ENCODE measurements around the gene BAG5. TPM values are rescaled to one million over a fixed set of nuclear protein-coding genes. Genes with fewer than 3 reads are reported as not detected.

The BAG5 gene
- total and polyA plus RNA-seq, 2 of the 4 experiments (the other 2 are of a cell fraction): 6.7 to 22.2 TPM

DNA sequence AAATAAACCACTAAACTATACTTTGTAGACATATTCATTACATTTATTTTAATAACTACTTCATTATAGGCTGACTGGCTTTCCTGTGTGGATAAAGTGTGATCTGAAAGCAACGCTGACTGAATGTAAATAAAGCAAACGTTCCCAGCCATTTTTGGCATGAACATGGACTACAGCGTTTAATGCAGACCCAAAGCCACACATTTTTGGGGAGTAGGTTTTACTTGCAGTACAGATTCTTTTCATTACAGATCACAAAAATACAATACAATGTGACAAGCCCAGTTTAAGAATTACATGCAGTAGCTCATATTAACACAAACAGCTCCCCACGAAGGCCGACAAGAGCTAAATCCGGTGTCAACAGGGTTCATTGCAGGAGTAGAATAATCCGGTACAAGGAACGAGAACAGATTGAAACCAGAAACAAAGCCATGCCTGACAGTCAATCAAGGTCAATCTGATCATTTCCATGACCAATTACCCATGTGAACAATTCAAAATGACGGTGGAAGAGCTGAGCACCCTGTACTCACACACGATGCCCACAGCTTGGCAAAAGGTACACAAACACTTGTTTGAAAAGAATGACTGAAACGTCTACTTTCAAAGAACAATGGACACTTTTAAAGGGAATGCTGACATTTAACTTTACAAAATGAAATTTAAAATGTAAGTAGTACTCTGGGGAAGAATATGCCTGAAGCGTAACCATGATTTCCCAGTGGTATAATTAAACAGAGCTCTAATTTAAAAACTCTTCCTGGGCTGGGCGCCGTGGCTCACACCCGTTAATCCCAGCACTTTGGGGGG, 5.3 kb downstream of the BAG5 start:
- H3K23ac ChIP-seq (ENCODE audit: low read depth, low read length): peak overlapping the region; percentile 85
- no peaks in the 10 kb centered on the region for H3K27me3 ChIP-seq (ENCODE audit: control insufficient read depth, insufficient read depth, low read length)
- no peak for DNase-seq
- H4K20me1 ChIP-seq (ENCODE audit: insufficient read depth, low read length): peaks cover 58% of the 10 kb centered on the region
- no TSS peak for BruUV-seq (replicated peaks)
- no peak overlapping the region for H3K4me3 ChIP-seq (ENCODE audit: insufficient read depth, low read depth, low read length)
- peak overlapping the region in 1 of 2 experiments; percentile 47; a peak in 1 of 4 replicates for H4K8ac ChIP-seq (ENCODE audit: low read depth in 2 of 2, low read length in 2 of 2)
- no peak overlapping the region for H2AFZ ChIP-seq (replicated peaks; ENCODE audit: low read length, poor library complexity)
- dilution Hi-C loops (cut with HindIII; ENCODE audit: low sequenced_read_pairs, unreplicated experiment): no loop called here
- peak overlapping the region; percentile 10 for H2BK5ac ChIP-seq (ENCODE audit: low read depth, low read length, poor library complexity, severe bottlenecking)
- H3K9ac ChIP-seq (ENCODE audit: low read depth, low read length): no peak overlapping the region
- H3K56ac ChIP-seq (ENCODE audit: extremely low read depth, insufficient read depth, low read length): no peak overlapping the region
- 48% methylated on average over 9 of the region's 15 CpGs; no CpG with 5 or more reads in 1 of the 2 experiments for WGBS, 2 experiments (ENCODE audit: extremely low coverage in 2 of 2, insufficient read length in 1 of 2)
- no peak overlapping the region for H4K91ac ChIP-seq (ENCODE audit: insufficient read depth, low read depth, low read length)
- H2AK5ac ChIP-seq (ENCODE audit: low read depth, low read length): peak overlapping the region; percentile 33; the same call in 1 of the 2 replicates
- H3K79me1 ChIP-seq (ENCODE audit: low read depth in 1 of 2, low read length in 2 of 2): peaks cover 22 to 68% of the 10 kb centered on the region in 2 experiments
- in situ Hi-C loops (cut with MboI; ENCODE audit: low sequenced_read_pairs): no loop called here
- H3K14ac ChIP-seq (replicated peaks; ENCODE audit: low read depth, low read length): peak overlapping the region; percentile 41; the same call in 1 of the 2 replicates
- H2BK20ac ChIP-seq (ENCODE audit: low read depth, low read length): no peak overlapping the region
- ChIA-PET CTCF (interaction anchor here (1.4 kb wide), 1 partner anchor 38 kb away, joined by 3 read pairs; no protein-coding TSS in a partner anchor), POLR2A (ENCODE audit: unreplicated experiment) (interaction anchor here (0.5 kb wide), 1 partner anchor 831 kb away, joined by 3 read pairs; no protein-coding TSS in a partner anchor)
- H3K36me3 ChIP-seq (ENCODE audit: control insufficient read depth, insufficient read depth, low read length): peaks cover 15% of the 10 kb centered on the region
- H2BK15ac ChIP-seq (ENCODE audit: low read depth, low read length): no peak overlapping the region; the same call in 2 of the 3 replicates
- TF ChIP-seq RCOR1 (IDR thresholded peaks at IDR 0.05; ENCODE audit: insufficient replicate concordance, low read length) (no peak), FOS (IDR thresholded peaks at IDR 0.05; ENCODE audit: low read depth, low read length) (no peak), CHD1 (IDR thresholded peaks at IDR 0.05; ENCODE audit: low read depth, low read length) (no peak), POLR2A (IDR thresholded peaks at IDR 0.05; ENCODE audit: low read depth, low read length) (no peak), RAD21 (IDR thresholded peaks at IDR 0.05; ENCODE audit: low read length) (no peak), NFE2L2 (IDR thresholded peaks at IDR 0.05; ENCODE audit: low read depth, low read length) (no peak), RFX5 (IDR thresholded peaks at IDR 0.05; ENCODE audit: low read depth, low read length) (no peak), MXI1 (IDR thresholded peaks at IDR 0.05; ENCODE audit: borderline replicate concordance, low read depth, low read length) (no peak), MAFK (IDR thresholded peaks at IDR 0.05; ENCODE audit: low read depth, low read length) (no peak), CEBPB (IDR thresholded peaks at IDR 0.05; ENCODE audit: low read depth, low read length) (no peak), MAZ (IDR thresholded peaks at IDR 0.05; ENCODE audit: borderline replicate concordance, low read depth, low read length) (no peak)
- TF ChIP-seq, protein P1, sequence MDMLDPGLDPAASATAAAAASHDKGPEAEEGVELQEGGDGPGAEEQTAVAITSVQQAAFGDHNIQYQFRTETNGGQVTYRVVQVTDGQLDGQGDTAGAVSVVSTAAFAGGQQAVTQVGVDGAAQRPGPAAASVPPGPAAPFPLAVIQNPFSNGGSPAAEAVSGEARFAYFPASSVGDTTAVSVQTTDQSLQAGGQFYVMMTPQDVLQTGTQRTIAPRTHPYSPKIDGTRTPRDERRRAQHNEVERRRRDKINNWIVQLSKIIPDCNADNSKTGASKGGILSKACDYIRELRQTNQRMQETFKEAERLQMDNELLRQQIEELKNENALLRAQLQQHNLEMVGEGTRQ (IDR thresholded peaks at IDR 0.05; ENCODE audit: low read depth, low read length): no peak
- TF ChIP-seq, protein P2, sequence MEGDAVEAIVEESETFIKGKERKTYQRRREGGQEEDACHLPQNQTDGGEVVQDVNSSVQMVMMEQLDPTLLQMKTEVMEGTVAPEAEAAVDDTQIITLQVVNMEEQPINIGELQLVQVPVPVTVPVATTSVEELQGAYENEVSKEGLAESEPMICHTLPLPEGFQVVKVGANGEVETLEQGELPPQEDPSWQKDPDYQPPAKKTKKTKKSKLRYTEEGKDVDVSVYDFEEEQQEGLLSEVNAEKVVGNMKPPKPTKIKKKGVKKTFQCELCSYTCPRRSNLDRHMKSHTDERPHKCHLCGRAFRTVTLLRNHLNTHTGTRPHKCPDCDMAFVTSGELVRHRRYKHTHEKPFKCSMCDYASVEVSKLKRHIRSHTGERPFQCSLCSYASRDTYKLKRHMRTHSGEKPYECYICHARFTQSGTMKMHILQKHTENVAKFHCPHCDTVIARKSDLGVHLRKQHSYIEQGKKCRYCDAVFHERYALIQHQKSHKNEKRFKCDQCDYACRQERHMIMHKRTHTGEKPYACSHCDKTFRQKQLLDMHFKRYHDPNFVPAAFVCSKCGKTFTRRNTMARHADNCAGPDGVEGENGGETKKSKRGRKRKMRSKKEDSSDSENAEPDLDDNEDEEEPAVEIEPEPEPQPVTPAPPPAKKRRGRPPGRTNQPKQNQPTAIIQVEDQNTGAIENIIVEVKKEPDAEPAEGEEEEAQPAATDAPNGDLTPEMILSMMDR (conservative IDR thresholded peaks at IDR 0.05; ENCODE audit: low read depth, low read length): no peak
- H2BK120ac ChIP-seq (ENCODE audit: low read depth, low read length): no peak overlapping the region
- peak overlapping the region; percentile 53 for H3K4me2 ChIP-seq (ENCODE audit: low read depth, low read length)
- no peak overlapping the region for H2AK9ac ChIP-seq (replicated peaks; ENCODE audit: low read depth, low read length, poor library complexity)
- peak overlapping the region; percentile 29; the same call in 1 of the 2 replicates for H3K18ac ChIP-seq (ENCODE audit: low read depth, low read length)
- peak overlapping the region; percentile 39; the same call in 1 of the 2 replicates for H3K4ac ChIP-seq (ENCODE audit: low read depth, low read length)
- H3K4me1 ChIP-seq (ENCODE audit: control insufficient read depth, insufficient read depth, low read length): peaks cover 20% of the 10 kb centered on the region
- H4K5ac ChIP-seq (ENCODE audit: low read depth, low read length): peak overlapping the region; percentile 64
- intact Hi-C loops (cut with micrococcal nuclease): no loop called here
- 0 out of 2 replicates have a peak overlapping the region, but pooled peaks have one; percentile 44 for H3K27ac ChIP-seq (ENCODE audit: insufficient read depth, low read length)
- no peaks in the 10 kb centered on the region for H3K9me3 ChIP-seq (ENCODE audit: control insufficient read depth, insufficient read depth, low read length)
- H3K9me1 ChIP-seq (ENCODE audit: insufficient read depth, low read length): peaks cover 7% of the 10 kb centered on the region
- no peak for ATAC-seq (ENCODE audit: low read depth)
